SK-N-SH treated with all-trans-retinoic acid at 6 μM for 48 hours (cell line): ENCODE results near the gene POLR3A.

Source experiments
- ATAC-seq: fragments of 200-7000 bp; cut with Tn5 transposase; 3 replicates; pipeline ENCODE4 v1.9.1; 2020; ENCODE audit warnings: mild to moderate bottlenecking, moderate library complexity
- ARNTL ChIP-seq: fragments of 450-650 bp; formaldehyde crosslinking; IDR thresholded peaks from 2 replicates; pipeline ENCODE4 v1.5.0; 2020; ENCODE audit warnings: low read depth, mild to moderate bottlenecking, moderate library complexity, borderline replicate concordance
- BACH2 ChIP-seq: fragments of 250-450 bp; sonication (Bioruptor Pico); IDR thresholded peaks from 2 replicates; pipeline ENCODE4 v1.9.0; 2021; ENCODE audit warnings: mild to moderate bottlenecking, borderline replicate concordance
- CREB5 ChIP-seq: fragments of 250-450 bp; sonication (Bioruptor Pico); IDR thresholded peaks from 2 replicates; pipeline ENCODE4 v1.5.1; 2020; ENCODE audit warnings: low read depth, mild to moderate bottlenecking, moderate library complexity
- CSDC2 ChIP-seq: fragments of 250-450 bp; sonication (Bioruptor Pico); IDR thresholded peaks from 2 replicates; pipeline ENCODE4 v1.5.0; 2020; ENCODE audit warnings: mild to moderate bottlenecking, moderate library complexity
- ESRRG ChIP-seq: fragments of 250-450 bp; sonication (Bioruptor Pico); IDR thresholded peaks from 2 replicates; pipeline ENCODE4 v1.6.1; 2021; ENCODE audit warnings: mild to moderate bottlenecking
- GLIS3 ChIP-seq: fragments of 250-450 bp; sonication (Bioruptor Pico); IDR thresholded peaks from 2 replicates; pipeline ENCODE4 v1.5.0; 2020; ENCODE audit warnings: mild to moderate bottlenecking, moderate library complexity
- ISL1 ChIP-seq: fragments of 250-450 bp; sonication (Bioruptor Pico); IDR thresholded peaks from 2 replicates; pipeline ENCODE4 v2.1.2; 2022; ENCODE audit warnings: mild to moderate bottlenecking, moderate library complexity
- OSR1 ChIP-seq: fragments of 250-450 bp; sonication (Bioruptor Pico); IDR thresholded peaks from 2 replicates; pipeline ENCODE4 v1.8.0; 2022; ENCODE audit warnings: moderate library complexity, mild to moderate bottlenecking, inconsistent platforms
- POU6F1 ChIP-seq: fragments of 250-450 bp; sonication (Bioruptor Pico); IDR thresholded peaks from 2 replicates; pipeline ENCODE4 v1.8.0; 2021; ENCODE audit warnings: low read depth, mild to moderate bottlenecking, moderate library complexity, borderline replicate concordance
- PPARA ChIP-seq: fragments of 250-450 bp; sonication (Bioruptor Pico); IDR thresholded peaks from 2 replicates; pipeline ENCODE4 v1.5.0; 2020; ENCODE audit warnings: mild to moderate bottlenecking, borderline replicate concordance
- RARB ChIP-seq: fragments of 250-450 bp; sonication (Bioruptor Pico); IDR thresholded peaks from 2 replicates; pipeline ENCODE4 v1.8.0; 2021; ENCODE audit warnings: mild to moderate bottlenecking, moderate library complexity
- SNAI2 ChIP-seq: fragments of 250-450 bp; sonication (Bioruptor Pico); IDR thresholded peaks from 2 replicates; pipeline ENCODE4 v1.5.0; 2020; ENCODE audit warnings: mild to moderate bottlenecking, moderate library complexity
- TCF4 ChIP-seq: fragments of 250-450 bp; sonication (Bioruptor Pico); IDR thresholded peaks from 2 replicates; pipeline ENCODE4 v1.8.0; 2021; ENCODE audit warnings: mild to moderate bottlenecking, moderate library complexity, borderline replicate concordance
- TOX ChIP-seq: fragments of 250-450 bp; sonication (Bioruptor Pico); IDR thresholded peaks from 2 replicates; pipeline ENCODE4 v1.8.0; 2021; ENCODE audit warnings: mild to moderate bottlenecking, moderate library complexity, borderline replicate concordance
- ZC3H10 ChIP-seq: fragments of 250-450 bp; sonication (Bioruptor Pico); IDR thresholded peaks from 2 replicates; pipeline ENCODE4 v1.5.1; 2021; ENCODE audit warnings: mild to moderate bottlenecking, moderate library complexity
- ZFP3 ChIP-seq: fragments of 250-450 bp; sonication (Bioruptor Pico); IDR thresholded peaks from 2 replicates; pipeline ENCODE4 v1.5.0; 2020; ENCODE audit warnings: mild to moderate bottlenecking, moderate library complexity
- ZFP30 ChIP-seq: fragments of 450-650 bp; formaldehyde crosslinking; IDR thresholded peaks from 2 replicates; pipeline ENCODE4 v1.5.0; 2022; ENCODE audit warnings: mild to moderate bottlenecking, moderate library complexity
- ZNF565 ChIP-seq: fragments of 450-650 bp; formaldehyde crosslinking; conservative IDR thresholded peaks from 2 replicates; pipeline ENCODE4 v1.5.0; 2020; ENCODE audit warnings: low read depth, mild to moderate bottlenecking, moderate library complexity
- ZNF70 ChIP-seq: fragments of 450-650 bp; formaldehyde crosslinking; IDR thresholded peaks from 2 replicates; pipeline ENCODE4 v1.5.0; 2020; ENCODE audit warnings: mild to moderate bottlenecking, moderate library complexity
- TF ChIP-seq, protein P1 (sequence below): fragments of 250-450 bp; sonication (Bioruptor Pico); IDR thresholded peaks from 2 replicates; pipeline ENCODE4 v1.5.1; 2021; ENCODE audit warnings: mild to moderate bottlenecking, moderate library complexity
- TF ChIP-seq, protein P2 (sequence below): fragments of 250-450 bp; sonication (Bioruptor Pico); IDR thresholded peaks from 2 replicates; pipeline ENCODE4 v1.5.0; 2020; ENCODE audit warnings: mild to moderate bottlenecking, moderate library complexity

The POLR3A gene

GRCh38 chr10:77959384-77959783 lies 69.9 kb downstream of the POLR3A start:
- ATAC-seq, result no peak
- no peak for TF ChIP-seq ISL1 (CRISPR knock-in tag)

GRCh38 chr10:77955136-77955535 lies 74.2 kb downstream of the POLR3A start:
- ATAC-seq, result no peak

DNA sequence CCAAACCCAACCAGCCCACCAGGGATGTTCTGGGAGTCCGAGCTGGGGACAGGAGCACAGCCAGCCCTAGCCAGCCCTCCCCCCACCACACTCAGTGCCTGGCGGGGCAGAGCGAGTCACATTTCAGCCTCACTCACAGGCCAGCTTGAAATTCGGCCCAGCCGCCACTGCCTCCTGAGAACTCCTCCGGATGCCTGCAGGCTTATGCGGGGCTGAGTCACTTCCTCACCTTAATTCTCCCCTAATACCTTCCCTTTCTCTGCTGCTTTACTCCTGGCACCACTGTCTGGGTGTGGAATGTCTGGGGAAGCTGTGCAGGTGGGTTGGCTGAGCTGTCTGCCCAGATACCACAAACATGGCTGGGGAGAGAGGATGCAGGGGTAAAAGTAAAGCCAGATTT lies 80.1 kb downstream of the POLR3A start:
- peak; percentile 94 for ATAC-seq
- no peak for TF ChIP-seq ARNTL
- no peak for TF ChIP-seq POU6F1 (CRISPR knock-in tag)
- TF ChIP-seq GLIS3 (CRISPR knock-in tag), result no peak
- TF ChIP-seq TCF4 (CRISPR knock-in tag), result no peak
- TF ChIP-seq RARB (CRISPR knock-in tag), result no peak
- no peak for TF ChIP-seq ZC3H10 (CRISPR knock-in tag)
- TF ChIP-seq ISL1 (CRISPR knock-in tag), result no peak
- TF ChIP-seq SNAI2 (CRISPR knock-in tag), result no peak
- TF ChIP-seq, protein P1, sequence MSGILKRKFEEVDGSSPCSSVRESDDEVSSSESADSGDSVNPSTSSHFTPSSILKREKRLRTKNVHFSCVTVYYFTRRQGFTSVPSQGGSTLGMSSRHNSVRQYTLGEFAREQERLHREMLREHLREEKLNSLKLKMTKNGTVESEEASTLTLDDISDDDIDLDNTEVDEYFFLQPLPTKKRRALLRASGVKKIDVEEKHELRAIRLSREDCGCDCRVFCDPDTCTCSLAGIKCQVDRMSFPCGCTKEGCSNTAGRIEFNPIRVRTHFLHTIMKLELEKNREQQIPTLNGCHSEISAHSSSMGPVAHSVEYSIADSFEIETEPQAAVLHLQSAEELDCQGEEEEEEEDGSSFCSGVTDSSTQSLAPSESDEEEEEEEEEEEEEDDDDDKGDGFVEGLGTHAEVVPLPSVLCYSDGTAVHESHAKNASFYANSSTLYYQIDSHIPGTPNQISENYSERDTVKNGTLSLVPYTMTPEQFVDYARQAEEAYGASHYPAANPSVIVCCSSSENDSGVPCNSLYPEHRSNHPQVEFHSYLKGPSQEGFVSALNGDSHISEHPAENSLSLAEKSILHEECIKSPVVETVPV (CRISPR knock-in tag), result no peak
- TF ChIP-seq CSDC2, result no peak
- TF ChIP-seq PPARA (CRISPR knock-in tag), result no peak
- no peak for TF ChIP-seq CREB5 (CRISPR knock-in tag)
- TF ChIP-seq ZNF70 (CRISPR knock-in tag), result no peak
- no peak for TF ChIP-seq ZFP3 (CRISPR knock-in tag)
- no peak for TF ChIP-seq OSR1 (CRISPR knock-in tag)

More at GRCh38 chr10:77955136-77955535, 74.2 kb downstream of the POLR3A start:
- TF ChIP-seq TOX, result no peak
- no peak for TF ChIP-seq POU6F1 (CRISPR knock-in tag)
- TF ChIP-seq ZFP3 (CRISPR knock-in tag), result no peak
- no peak for TF ChIP-seq TCF4 (CRISPR knock-in tag)
- TF ChIP-seq, protein P2, sequence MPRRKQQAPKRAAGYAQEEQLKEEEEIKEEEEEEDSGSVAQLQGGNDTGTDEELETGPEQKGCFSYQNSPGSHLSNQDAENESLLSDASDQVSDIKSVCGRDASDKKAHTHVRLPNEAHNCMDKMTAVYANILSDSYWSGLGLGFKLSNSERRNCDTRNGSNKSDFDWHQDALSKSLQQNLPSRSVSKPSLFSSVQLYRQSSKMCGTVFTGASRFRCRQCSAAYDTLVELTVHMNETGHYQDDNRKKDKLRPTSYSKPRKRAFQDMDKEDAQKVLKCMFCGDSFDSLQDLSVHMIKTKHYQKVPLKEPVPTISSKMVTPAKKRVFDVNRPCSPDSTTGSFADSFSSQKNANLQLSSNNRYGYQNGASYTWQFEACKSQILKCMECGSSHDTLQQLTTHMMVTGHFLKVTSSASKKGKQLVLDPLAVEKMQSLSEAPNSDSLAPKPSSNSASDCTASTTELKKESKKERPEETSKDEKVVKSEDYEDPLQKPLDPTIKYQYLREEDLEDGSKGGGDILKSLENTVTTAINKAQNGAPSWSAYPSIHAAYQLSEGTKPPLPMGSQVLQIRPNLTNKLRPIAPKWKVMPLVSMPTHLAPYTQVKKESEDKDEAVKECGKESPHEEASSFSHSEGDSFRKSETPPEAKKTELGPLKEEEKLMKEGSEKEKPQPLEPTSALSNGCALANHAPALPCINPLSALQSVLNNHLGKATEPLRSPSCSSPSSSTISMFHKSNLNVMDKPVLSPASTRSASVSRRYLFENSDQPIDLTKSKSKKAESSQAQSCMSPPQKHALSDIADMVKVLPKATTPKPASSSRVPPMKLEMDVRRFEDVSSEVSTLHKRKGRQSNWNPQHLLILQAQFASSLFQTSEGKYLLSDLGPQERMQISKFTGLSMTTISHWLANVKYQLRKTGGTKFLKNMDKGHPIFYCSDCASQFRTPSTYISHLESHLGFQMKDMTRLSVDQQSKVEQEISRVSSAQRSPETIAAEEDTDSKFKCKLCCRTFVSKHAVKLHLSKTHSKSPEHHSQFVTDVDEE, result no peak
- no peak for TF ChIP-seq SNAI2 (CRISPR knock-in tag)
- no peak for TF ChIP-seq ZNF70 (CRISPR knock-in tag)
- no peak for TF ChIP-seq ZC3H10 (CRISPR knock-in tag)
- no peak for TF ChIP-seq ESRRG
- TF ChIP-seq ARNTL, result no peak
- TF ChIP-seq ZNF565 (CRISPR knock-in tag), result no peak
- TF ChIP-seq ZFP30, result no peak
- no peak for TF ChIP-seq ISL1 (CRISPR knock-in tag)
- TF ChIP-seq PPARA (CRISPR knock-in tag), result no peak
- TF ChIP-seq BACH2 (CRISPR knock-in tag), result no peak
- no peak for TF ChIP-seq CSDC2
- TF ChIP-seq, protein P1 (CRISPR knock-in tag), result no peak
